GM19324 (cell line): ENCODE measurements around the gene PPP2R2D.
A peak's percentile ranks its signal among the peaks of the same experiment; 100 is the strongest.

Experiments
- ATAC-seq: cut with Tn5 transposase; IDR thresholded peaks from one replicate; pipeline ENCODE4 v1.9.1; 2021; ENCODE audit warnings: mild to moderate bottlenecking, moderate library complexity; ENCODE audit not compliant: unreplicated experiment, low FRiP score

PPP2R2D gene

DNA sequence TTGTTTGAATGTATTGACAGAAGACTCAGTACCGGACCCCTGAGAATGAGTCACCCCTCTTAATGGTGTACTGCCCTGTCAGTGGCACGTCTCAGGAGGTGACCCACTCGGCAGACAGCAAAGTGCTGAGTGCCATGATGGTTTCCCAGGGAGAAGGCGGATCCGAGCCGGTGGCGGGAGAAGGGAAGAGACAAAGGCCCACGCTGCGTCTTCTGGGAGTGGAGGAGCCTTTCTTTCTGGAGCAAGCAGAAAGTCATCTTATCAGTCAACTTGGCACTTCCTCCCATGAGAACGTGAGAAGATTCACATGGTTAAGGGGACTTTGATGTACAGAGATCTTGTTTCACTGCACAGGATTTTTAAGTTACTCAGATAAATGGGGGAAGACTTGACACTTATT, 14.6 kb upstream of the PPP2R2D start:
- no peak for ATAC-seq

DNA sequence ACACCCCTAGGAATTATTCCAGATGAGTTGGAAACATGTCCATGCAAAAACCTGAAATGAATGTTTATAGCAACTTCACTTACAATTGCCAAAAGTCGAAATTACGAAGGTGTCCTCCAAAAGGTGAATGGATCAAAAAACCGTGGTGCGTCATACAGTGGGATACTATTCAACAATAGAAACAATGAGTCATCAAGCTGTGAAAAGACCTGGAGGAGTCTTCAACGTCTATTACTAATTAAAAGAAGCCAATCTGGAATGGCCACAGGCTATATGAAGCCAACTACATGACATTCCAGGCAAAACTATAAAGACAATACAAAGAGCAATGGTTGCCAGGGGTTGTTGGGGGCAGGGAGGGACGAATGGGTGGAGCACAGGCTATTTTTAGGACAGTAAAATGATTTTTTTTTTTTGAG, 12.6 kb upstream of the PPP2R2D start:
- ATAC-seq: no peak

DNA sequence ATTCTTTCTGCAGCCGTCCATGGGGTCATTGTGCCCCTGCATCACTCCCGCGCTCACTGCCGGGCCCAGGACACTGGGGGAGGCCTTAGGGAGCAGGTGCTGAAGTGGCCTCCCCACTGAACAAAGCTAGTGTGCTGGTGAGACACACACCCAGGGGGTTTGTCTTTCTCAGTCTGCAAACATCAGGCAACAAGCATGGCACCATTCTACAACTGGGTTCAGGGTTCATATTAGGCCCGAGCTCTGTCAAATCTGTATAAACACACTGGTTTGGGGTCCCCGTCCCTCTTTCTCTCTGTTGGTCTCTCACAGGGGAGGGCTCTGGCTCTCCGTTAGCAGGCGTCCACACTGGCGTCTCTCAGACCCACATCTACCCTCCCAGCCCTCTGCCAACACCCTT, 11.1 kb upstream of the PPP2R2D start:
- no peak for ATAC-seq

DNA sequence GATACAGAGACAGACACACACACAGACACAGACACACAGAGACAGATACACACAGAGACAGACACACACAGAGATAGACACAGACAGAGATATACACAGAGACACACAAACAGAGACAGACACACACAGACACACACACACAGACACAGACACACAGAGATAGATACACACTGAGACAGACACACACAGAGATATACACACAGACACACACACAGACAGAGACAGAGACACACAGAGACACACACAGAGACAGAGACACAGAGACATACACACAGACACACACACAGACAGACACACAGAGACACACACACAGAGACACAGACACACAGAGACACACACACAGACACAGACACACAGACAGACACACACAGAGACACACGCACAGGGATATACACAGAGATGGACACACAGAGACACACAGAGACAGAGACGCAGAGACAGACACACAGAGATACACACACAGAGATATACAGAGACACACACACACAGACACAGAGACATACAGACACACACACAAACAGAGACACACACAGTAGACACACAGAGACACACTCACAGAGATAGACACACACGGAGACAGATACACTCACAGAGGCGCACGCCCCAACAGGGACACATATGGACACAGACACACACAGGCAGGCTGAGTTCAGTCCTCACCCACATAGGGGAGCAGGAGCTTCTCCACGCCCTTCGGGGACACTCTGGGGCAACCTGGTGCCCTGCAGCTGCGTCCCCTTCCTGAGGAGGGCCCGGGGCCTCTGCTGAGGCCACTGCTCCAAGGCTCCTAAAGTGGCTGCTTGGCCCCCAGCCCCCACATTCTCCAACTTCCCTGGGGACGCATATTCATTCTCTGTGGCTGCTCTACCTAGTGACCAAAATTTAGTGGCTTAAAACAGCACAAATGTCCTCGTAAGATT, 10.3 kb upstream of the PPP2R2D start:
- ATAC-seq: no peak

DNA sequence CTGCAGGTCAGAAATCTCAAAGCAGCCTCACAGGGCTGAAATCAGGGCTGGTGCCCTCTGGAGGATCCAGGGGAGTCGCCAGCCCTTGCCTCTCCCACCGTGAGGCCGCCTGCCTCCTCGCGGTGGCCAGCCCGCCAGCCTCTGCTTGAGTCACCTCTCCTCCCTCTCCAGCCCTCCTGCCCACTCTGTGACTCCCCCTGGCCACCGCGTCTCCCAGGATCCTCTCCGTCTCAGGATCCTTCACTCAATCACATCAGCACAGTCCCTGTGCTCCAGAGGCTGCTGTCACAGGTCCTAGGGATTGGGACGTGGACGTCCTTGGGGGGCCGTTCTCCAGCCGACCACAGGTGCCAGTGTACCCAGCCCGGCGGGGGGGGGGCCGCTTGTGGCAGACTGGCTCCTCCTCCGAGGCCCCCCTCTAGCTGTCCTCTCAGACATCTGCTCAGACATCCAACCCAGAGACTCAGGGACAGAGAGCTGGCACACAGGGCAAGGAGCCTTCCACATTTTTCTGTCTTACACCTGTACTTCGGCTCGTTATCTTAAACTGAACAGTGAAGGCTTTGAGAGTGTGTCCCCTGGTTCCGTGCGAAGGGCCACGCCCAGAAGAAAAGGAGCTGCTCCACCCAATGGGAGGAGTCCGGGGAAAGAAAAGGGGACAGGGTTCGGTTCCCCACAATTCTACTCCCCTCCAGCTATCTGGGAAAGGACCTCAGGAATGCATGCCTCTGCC, 9.4 kb upstream of the PPP2R2D start:
- no peak for ATAC-seq

DNA sequence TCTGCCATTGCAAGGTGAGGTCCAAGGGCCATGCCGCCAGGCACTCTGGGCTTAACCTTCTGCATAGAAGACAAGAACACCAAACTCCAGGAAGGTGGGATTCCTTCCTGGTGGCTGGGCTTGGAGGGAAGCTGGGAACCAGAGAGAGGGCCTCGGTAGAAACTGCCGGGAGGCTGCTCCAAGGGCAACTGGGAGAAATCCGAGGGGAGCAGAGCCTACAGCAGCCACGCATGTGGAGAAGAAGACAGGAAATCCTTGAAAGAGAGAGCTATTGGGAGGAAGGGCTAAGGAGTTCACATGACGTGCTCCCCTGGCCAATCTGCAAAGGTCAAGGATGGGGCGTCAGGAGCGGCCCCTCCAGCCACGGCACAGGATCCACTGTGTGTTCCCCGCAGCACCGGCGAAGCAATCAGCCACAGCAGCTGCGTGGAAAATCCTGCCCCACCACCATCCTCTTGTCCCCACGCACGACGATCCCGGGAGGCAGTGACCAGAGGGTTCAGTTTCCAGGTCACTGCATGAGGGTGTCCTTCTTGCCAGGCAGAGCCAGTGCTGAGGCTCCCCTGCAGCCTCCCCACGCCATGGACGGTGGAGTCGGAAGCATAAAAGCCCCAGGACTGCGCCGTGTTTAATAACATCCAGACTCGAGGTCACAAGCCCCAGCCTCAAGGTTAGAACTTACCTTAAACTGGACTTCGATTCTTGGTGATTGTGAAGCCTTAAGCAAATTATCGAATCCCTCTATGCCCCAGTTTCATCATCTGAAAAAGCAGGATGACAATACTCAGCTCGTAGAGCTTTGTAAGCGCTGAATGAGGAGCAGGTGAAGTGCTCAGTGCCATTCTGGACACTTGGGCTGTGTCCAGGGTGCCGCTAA, 8.6 kb upstream of the PPP2R2D start:
- no peak for ATAC-seq

DNA sequence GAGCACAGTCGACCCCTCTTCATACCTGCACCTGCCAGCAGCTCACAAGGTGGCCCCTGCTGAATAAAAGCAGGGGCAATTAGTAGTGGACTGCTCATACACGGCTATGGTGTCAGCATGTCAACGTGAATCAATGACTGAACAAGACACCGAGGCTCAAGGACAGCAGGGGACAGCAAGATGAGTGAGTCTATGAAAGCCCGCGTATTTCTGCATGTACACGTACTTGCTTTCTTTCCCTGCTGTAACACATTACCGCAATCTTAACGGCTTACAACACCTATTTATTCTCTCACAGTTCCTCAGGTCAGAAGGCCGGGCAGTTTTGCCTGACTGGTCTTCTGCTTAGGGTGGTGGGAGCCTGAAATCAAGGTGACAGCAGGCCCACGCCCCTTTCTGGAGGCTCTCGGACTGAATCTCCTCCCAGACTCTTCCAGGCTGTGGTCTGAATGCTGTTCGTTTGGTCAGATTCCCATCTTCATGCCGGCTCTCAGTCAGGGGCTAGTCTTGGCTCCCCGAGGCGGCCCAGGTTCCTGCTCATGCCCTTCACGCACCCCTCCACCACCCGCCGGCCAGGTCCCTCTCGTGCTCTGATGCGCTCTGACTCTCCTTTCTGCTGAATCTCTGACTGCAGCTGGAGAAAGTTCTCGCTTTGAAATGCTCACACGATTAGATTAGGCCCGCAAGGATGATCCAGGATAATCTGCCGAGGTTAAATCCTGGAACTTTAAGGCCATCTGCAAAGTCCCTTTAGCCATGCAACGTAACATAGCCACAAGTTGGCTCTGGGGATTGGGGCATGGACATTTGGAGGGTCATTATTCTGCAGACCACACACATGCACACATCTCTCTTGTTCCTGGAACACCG, 7.8 kb upstream of the PPP2R2D start:
- no peak for ATAC-seq

DNA sequence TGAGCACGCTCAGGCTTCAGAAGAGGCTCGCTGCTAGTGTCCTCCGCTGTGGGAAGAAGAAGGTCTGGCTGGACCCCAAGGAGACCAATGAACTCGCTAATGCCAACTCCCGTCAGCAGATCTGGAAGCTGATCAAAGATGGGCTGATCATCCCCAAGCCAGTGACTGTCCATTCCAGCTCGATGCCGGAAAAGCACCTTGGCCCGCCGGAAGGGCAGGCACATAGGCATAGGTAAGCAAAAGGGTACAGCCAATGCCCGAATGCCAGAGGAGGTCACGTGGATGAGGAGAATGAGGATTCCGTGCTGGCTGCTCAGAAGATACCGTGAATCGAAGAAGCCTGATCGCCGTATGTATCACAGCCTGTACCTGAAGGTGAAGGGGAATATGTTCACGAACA, 5.7 kb upstream of the PPP2R2D start:
- no peak for ATAC-seq

DNA sequence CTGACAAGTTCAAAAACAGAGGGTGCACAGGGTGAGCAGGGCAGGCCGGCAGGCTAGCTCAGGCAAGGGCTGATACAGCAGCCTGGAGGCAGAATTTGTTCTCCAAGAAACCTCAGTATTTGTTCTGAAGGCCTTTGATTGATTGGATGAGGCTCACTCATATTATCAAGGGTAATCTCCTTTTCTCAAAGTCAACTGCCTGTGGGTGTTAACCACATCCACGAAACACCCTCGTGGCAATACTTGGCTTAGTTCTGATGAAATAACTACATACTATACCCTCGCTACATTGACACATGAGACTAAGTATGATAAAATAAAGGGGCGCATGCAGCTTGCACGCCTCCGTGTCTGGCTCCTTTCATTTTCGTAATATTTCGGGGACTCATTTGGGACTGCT, 4.4 kb upstream of the PPP2R2D start:
- ATAC-seq: no peak

DNA sequence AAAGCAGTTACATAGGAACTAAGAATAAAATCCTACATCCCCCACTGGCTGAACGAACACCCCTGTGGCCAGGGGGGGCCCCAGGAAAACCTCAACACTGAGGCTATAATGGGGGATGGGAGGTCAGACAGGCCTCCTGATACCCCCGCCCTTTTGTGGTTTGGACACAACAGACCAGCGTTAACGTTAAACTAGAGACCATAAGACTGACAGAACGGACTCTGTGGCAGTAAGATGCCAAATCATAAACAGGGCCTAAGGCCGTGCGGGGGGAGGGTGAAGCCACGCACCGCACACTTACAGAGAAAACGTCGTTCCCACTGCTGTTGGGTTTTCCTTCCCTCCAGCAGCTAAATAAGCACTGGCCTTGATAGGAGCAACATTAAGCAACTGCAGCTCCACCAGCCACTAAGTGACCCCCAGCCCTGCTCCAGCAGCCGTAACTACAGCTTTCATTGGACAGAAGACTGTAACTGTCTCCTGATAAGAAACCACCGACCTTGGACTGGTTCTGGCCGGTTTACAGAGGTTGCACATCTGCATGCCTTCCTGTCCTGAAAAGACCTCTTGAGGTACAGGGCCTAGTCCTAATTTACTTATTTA, 3.4 kb upstream of the PPP2R2D start:
- ATAC-seq: no peak

DNA sequence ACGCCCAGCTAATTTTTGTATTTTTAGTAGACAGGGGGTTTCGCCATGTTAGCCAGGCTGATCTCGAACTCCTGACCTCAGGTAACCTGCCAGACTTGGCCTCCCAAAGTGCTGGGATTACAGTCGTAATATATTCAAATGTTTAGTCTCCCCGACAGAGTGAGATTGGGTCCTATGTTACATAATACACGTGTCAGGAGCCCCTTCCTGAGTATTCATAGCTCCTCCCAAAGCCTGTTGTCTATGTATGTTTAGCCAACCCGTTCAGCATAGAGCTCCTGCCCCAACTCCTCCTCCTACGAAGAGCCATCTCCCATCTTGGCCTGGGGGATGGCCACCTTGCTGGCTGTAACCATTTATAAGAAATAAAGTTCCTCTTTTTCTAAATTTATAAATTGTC, 2.7 kb upstream of the PPP2R2D start:
- no peak for ATAC-seq

DNA sequence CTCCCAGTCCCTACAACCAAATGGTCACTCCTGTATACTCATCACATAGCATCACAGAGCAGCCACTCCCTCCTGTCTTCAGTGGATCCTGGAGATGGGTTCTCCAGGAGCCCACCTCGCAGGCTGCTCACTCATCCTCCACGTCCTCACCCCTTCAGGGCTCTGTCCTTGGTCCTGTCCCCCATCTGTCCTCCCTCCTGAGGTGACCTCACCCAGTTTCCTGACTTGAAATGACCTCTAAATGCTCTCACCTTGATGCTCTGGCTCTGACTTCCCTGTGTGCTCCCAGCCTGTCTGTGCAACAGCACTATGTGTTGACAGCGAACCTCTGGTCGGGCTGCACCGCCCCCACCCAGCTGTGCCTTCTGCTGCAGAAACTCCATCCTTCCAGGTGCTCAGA, 2.1 kb upstream of the PPP2R2D start:
- ATAC-seq: no peak

DNA sequence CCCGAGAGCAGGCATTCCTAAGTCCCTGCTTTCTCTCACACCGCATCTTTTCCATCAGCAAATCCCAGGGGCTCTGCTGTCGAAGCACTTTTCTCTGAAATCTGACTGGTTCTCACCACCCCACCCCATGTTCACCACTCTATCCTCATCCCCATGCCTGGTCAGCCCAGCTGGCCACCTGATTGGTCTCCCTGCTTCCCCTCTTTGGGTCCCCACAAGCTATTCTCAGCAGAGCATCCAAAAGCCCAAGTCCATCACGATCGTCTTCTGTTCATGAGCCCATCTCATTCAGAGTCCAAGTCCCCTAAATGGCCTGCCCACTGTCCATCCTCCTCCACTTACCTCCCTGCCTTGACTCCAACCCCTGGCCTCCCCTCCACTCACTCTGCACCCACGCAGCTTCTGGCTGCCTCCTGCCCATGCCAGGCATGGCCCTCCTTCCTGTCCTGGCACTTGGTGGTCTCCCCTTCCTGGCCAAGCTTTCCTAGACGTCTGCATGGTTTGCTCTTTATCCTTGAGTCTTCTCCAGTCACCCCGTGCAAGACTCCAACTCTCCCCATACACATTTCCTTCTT, 1.6 kb upstream of the PPP2R2D start:
- ATAC-seq: no peak

DNA sequence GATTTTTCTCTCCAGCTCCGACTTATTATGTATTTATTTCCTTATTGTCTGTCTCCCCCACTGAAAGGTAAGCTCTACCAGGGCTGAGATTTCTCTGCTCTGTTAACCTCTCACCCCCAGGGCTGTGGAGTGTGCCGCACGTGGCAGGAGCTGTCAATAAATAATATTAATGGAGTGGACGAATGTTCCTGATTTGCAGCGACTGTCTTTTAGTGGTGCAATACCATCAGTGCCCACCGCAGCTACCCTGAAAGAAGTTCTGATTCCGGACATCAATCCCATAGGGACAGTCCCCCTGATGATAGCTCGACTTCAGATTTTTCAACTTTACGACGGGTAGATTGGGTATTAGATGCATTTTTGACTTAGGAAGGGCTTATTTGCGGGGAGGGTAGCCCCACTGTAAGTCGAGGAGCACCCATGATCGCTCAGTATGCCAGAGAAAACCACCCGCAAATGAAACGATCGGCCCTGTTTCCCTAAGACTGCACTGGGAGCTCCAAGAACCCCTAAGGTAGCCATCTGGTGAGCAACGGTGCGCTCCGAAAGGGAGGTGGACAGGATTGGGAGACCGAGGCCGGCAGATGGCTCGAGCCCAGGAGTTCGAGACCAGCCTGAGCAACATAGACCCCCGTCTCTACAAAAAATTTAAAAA, 986 bp upstream of the PPP2R2D start:
- no peak for ATAC-seq

DNA sequence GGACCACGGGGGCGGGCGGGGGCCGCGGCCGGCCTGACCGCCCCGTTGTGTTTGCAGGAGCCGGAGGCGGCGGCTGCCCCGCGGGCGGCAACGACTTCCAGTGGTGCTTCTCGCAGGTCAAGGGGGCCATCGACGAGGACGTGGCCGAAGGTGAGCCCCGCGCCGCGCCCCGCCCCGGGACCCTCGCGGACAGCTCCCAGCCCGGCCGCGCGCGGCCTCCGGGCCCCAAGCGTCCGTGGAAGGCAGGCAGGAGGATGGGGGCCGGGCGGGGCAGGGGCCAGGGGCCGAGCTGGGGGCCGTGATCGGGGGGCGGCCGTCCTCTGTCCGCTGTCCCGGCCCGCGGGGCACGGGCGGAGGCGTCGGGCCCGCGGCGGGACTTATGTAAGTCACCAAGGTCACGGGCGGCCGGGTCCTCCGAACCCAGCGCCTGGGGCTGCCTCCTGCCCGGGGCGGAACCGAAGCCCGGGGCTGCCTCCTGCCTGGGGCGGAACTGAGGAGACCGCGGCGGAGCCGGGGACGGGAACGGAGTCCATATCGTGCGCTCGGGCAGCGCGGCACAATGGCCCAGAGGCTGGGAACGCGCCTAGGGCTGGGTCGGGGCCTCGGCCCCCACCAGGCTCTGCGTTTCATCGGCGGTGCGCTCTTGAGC, 497 bp downstream of the PPP2R2D start:
- peak; percentile 32 for ATAC-seq

DNA sequence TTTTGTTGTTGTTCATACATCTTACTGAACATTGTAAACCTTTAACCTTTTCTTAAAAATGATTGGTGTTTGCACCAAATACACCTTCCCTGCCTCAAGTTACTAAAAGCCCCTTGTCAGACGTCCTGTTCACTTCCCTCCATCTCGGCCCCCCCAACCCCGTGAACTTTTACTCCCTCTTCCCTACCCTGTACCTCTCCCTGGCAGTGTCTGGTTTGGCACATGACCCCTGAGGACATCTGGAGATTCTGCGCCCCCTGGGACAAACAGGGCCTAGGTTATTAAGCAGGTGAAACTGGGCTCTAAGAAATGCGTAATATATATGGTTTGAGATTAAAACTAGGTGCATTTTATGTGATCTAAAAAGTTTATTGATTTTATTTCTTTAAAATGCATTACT, 1.4 kb downstream of the PPP2R2D start:
- ATAC-seq: no peak

DNA sequence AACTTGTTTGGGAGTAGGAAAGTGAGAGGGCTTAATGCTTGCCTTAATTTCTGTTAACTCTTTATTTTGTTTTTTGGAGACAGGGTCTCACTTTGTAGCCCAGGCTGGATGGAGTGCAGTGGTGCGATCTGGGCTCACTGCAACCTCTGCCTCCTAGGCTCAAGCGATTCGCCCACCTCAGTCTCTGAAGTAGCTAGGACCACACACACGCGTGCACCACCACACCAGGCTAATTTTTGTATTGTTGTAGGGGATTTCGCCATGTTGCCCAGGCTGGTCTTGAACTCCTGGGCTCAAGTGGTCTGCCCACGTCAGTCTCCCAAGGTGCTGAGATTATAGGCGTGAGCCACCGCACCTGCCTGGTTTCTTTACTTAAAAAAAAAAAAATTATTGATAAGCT, 1.9 kb downstream of the PPP2R2D start:
- no peak for ATAC-seq

DNA sequence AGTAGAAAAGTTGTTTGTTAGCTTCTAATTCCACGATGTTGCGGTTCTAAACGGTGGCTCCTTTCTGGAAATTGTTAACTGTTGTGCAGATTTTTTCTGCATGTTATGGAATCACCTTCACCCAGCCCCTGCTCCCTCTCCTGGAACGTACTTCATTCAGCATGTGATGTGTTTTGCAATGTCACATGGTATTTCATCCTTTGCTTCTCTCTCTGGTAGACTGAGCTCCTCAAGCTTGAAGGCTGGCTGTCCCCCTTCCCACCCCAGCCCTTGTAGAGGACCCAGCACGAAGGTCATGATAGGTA, 4.4 kb downstream of the PPP2R2D start:
- ATAC-seq: no peak
